ENCODE data around the gene TMC7. TPM values are rescaled to one million over a fixed set of nuclear protein-coding genes. Genes with fewer than 3 reads are reported as not detected.

Gene TMC7
- total RNA-seq, 1 experiment from 2014 or later = 5.2 TPM

DNA sequence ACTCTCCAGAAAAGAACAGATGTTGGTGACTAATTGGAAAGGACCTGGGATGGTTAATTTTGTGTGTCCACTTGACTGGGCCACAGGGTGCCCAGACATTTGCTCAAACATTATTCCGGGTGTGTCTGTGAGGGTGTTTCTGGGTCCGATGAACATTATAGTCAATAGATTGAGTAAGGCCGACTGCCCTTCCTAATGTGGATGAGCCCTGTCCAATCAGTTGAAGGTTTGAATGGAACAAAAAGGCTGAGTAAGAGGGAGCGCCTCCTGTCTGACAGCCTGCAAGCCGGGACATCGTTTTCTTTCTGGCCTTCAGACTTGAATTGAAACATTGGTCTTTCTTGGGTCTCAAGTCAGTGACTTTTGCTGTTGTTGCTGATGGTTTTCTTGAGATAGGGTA, 107.2 kb downstream of the TMC7 start:
- ATAC-seq (no peak), DNase-seq (ENCODE audit: low read depth, low spot score) (no peak)
- no peaks in the 10 kb centered on the region for H3K9me2 ChIP-seq (ENCODE audit: insufficient read depth)
- intact Hi-C loops (cut with micrococcal nuclease) = no loop called here
- H3K27ac ChIP-seq (ENCODE audit: low read depth, low read length) = no peak overlapping the region
- TF ChIP-seq, protein P1, sequence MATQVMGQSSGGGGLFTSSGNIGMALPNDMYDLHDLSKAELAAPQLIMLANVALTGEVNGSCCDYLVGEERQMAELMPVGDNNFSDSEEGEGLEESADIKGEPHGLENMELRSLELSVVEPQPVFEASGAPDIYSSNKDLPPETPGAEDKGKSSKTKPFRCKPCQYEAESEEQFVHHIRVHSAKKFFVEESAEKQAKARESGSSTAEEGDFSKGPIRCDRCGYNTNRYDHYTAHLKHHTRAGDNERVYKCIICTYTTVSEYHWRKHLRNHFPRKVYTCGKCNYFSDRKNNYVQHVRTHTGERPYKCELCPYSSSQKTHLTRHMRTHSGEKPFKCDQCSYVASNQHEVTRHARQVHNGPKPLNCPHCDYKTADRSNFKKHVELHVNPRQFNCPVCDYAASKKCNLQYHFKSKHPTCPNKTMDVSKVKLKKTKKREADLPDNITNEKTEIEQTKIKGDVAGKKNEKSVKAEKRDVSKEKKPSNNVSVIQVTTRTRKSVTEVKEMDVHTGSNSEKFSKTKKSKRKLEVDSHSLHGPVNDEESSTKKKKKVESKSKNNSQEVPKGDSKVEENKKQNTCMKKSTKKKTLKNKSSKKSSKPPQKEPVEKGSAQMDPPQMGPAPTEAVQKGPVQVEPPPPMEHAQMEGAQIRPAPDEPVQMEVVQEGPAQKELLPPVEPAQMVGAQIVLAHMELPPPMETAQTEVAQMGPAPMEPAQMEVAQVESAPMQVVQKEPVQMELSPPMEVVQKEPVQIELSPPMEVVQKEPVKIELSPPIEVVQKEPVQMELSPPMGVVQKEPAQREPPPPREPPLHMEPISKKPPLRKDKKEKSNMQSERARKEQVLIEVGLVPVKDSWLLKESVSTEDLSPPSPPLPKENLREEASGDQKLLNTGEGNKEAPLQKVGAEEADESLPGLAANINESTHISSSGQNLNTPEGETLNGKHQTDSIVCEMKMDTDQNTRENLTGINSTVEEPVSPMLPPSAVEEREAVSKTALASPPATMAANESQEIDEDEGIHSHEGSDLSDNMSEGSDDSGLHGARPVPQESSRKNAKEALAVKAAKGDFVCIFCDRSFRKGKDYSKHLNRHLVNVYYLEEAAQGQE (IDR thresholded peaks at IDR 0.05; ENCODE audit: low read depth) = no peak
- no peak for TF ChIP-seq SP1 (IDR thresholded peaks at IDR 0.05; ENCODE audit: low read depth)
- no peak for TF ChIP-seq SRF (IDR thresholded peaks at IDR 0.05; ENCODE audit: low read depth)
- no peak for TF ChIP-seq EGR1 (IDR thresholded peaks at IDR 0.05; ENCODE audit: low read depth)
- TF ChIP-seq, protein P2, sequence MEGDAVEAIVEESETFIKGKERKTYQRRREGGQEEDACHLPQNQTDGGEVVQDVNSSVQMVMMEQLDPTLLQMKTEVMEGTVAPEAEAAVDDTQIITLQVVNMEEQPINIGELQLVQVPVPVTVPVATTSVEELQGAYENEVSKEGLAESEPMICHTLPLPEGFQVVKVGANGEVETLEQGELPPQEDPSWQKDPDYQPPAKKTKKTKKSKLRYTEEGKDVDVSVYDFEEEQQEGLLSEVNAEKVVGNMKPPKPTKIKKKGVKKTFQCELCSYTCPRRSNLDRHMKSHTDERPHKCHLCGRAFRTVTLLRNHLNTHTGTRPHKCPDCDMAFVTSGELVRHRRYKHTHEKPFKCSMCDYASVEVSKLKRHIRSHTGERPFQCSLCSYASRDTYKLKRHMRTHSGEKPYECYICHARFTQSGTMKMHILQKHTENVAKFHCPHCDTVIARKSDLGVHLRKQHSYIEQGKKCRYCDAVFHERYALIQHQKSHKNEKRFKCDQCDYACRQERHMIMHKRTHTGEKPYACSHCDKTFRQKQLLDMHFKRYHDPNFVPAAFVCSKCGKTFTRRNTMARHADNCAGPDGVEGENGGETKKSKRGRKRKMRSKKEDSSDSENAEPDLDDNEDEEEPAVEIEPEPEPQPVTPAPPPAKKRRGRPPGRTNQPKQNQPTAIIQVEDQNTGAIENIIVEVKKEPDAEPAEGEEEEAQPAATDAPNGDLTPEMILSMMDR (IDR thresholded peaks at IDR 0.05 in 2 of 3, conservative IDR thresholded peaks at IDR 0.05 in 1 of 3; ENCODE audit: borderline replicate concordance in 1 of 3, insufficient read depth in 1 of 3, low read depth in 2 of 3, low read length in 2 of 3) = 0 out of 6 replicates have a peak, but pooled peaks of 1 of the 3 experiments have one; percentile 14
- no peak for TF ChIP-seq EZH2phosphoT487 (IDR thresholded peaks at IDR 0.05; ENCODE audit: borderline replicate concordance)
- H3K4me2 ChIP-seq (ENCODE audit: low read length) = no peak overlapping the region
- H3K4me3 ChIP-seq (replicated peaks in 1 of 2; ENCODE audit: low read depth in 1 of 2, low read length in 2 of 2) = no peak overlapping the region
- CTCF ChIA-PET = no interaction called here
- H4K20me1 ChIP-seq (ENCODE audit: insufficient read depth) = no peaks in the 10 kb centered on the region
- H3K4me1 ChIP-seq (ENCODE audit: control insufficient read depth in 1 of 2, insufficient read depth in 2 of 2, low read length in 2 of 2) = peaks cover 24 to 51% of the 10 kb centered on the region in 2 experiments
- H2AFZ ChIP-seq (ENCODE audit: low read depth, low read length, poor library complexity, severe bottlenecking) = no peak overlapping the region
- no peaks in the 10 kb centered on the region for H3K79me2 ChIP-seq (ENCODE audit: insufficient read depth, low read length)
- POLR2A ChIA-PET = no interaction called here
- no peak overlapping the region for H3K9ac ChIP-seq (ENCODE audit: low read length)
- no peaks in the 10 kb centered on the region for H3K9me3 ChIP-seq (ENCODE audit: control insufficient read depth in 1 of 2, insufficient read depth in 1 of 2, low read depth in 1 of 2, low read length in 2 of 2)
- BruUV-seq (replicated peaks) = no TSS peak
- RAD21 ChIA-PET (ENCODE audit: low non-redundant PET in 1 of 2, low total read pairs in 2 of 2, uncharacterized antibody in 2 of 2, unreplicated experiment in 2 of 2) = no interaction called here
- no peaks in the 10 kb centered on the region for H3K27me3 ChIP-seq (ENCODE audit: insufficient read depth, low read length)
- H3K36me3 ChIP-seq (ENCODE audit: control insufficient read depth in 1 of 2, insufficient read depth in 2 of 2, low read length in 2 of 2) = no peaks in the 10 kb centered on the region
